Renal cortical epithelial cell (primary cell): Measurements from ENCODE around the gene ARHGAP28. TPM values are rescaled to one million over a fixed set of nuclear protein-coding genes. Genes with fewer than 3 reads are reported as not detected.

Source experiments
- DNase-seq: peaks from one replicate; pipeline ENCODE4 v3.0.0-alpha.2; 2011; ENCODE audit warnings: low read depth
- total RNA-seq: library from RNA; depleted of rRNA; stranded (reverse); fragments of >200 nt; gene quantifications from 2 replicates; pipeline ENCODE4 v1.2.3, GENCODE V29; 2014

Gene ARHGAP28
- total RNA-seq, 1 donor from 2014 or later: 1.2 TPM

GRCh38 chr18:6868033-6868432 lies 138.5 kb downstream of the ARHGAP28 start:
- no peak for DNase-seq

DNA sequence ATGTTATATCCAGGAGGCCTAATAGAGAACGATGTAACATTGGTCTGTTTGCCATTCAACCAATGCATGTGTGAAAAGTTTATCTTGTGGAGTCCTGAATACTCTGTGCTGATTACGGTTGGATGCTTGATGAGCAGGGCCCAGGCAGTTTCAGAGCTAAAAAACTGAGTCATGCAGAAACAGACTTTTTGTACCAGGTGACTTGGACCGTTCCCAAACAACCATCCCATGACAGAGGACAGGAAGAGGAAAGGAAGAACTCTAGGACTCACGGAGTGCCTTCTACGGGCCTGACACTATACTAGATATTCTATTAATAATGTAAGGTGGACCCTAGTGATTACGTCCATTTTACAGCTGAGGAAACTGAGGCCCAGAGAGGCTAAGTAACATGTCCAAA lies 142.1 kb downstream of the ARHGAP28 start:
- DNase-seq: no peak

GRCh38 chr18:6873040-6873751 lies 143.7 kb downstream of the ARHGAP28 start:
- no peak for DNase-seq

GRCh38 chr18:6874315-6874714 lies 144.8 kb downstream of the ARHGAP28 start:
- DNase-seq: peak; percentile 15

- no peak for DNase-seq
Measured at GRCh38 chr18:6875749-6876148, 146.2 kb downstream of the ARHGAP28 start.

- no peak for DNase-seq
Measured at GRCh38 chr18:6876641-6877041, 147.1 kb downstream of the ARHGAP28 start.

- DNase-seq: no peak
Measured at GRCh38 chr18:6877288-6877687, 147.8 kb downstream of the ARHGAP28 start.

GRCh38 chr18:6878556-6879297 lies 149.2 kb downstream of the ARHGAP28 start:
- no peak for DNase-seq

DNA sequence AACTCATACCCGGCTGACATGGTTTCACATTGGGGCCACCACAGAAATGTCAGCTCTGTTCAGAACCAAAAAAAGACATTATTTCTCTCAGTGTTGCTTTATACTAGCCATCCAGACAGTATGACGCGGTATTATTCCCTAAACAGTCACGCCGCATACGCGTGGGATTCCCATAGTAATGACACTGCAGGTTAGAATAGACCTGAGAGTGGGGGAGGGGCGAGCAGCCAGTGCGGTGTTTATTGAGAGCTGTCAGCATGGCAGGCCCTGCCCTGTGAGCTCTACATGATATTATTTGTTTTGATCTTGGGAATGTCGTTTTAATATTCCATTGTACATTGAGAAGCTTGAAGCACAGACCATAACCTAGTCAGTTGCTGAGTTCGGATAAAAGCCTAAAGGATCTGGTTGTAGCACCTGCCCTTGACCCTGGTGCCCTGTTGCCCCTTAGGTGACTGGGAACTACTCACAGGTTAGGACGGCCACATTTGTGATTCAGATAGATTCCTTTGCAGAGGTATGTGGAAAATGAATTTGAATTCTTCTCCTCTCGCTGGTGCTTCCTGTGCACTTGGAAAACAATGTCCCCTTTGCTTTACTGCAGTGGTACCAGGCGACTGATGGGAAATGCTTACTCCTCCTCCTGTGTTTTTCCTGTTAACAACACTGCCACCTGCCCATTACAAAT lies 150.1 kb downstream of the ARHGAP28 start:
- no peak for DNase-seq

- no peak for DNase-seq
Measured at GRCh38 chr18:6881034-6881820, 151.7 kb downstream of the ARHGAP28 start.

DNA sequence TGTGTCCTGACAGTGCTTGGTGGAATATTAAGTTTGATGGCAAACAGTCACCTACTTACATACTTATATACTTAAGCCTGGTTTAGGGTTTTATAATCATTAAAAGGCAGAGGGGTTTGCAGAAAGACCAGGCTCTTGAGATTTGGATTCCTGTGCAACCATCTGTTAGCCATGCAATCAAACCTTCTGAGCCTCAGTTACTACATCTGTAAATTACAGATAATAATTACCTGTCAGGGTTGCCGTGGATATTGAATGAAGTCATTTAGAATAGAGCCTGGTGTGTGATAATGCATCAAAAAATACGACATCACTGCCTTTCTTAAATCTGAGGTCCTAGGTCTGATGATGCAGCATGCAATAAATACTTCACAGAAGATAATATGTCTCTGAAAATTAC lies 152.9 kb downstream of the ARHGAP28 start:
- DNase-seq: no peak

DNA sequence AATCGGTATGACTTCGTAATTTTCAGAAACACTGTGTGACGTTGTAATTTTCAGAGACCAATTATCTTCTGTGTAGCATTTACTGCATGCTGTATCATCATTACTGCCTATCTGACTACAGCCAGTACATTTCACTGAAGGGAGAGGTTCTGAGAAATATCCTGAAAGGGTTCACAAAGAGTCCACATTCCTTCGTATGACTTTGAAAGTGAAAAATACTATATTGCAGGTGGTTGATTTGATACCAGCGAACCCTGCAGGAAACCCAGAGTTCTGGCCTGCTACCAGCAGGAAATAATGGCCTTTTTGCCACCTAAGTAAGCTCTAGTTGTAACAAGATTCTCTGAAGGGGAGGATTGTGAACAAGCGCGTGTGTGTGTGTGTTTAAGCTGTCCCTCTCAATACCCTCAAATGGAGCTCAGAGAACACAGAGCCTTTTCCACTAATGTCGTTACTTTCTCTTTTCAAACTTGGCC lies 155.5 kb downstream of the ARHGAP28 start:
- no peak for DNase-seq

GRCh38 chr18:6885992-6886796 lies 156.7 kb downstream of the ARHGAP28 start:
- DNase-seq: peak; percentile 36

- no peak for DNase-seq
Measured at GRCh38 chr18:6886797-6887330, 157.3 kb downstream of the ARHGAP28 start.

DNA sequence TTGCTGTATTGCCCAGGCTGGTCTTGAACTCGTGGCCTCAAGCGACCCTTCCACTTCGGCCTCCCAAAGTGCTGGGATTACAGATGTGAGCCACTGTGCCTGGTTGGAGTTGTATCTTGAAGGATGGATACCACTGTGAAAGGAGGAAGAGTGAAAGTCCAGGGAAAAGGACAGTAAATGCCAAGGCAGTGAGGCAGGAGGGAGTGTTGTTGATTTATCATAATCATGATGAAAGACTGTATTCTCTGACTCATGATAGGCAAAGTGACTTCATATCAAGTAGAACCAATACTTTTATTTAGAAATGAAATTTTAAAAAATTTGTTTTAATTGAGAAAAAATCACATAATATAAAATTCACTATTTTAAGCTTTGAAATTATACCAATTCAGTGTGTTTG lies 162.3 kb downstream of the ARHGAP28 start:
- DNase-seq: no peak

DNA sequence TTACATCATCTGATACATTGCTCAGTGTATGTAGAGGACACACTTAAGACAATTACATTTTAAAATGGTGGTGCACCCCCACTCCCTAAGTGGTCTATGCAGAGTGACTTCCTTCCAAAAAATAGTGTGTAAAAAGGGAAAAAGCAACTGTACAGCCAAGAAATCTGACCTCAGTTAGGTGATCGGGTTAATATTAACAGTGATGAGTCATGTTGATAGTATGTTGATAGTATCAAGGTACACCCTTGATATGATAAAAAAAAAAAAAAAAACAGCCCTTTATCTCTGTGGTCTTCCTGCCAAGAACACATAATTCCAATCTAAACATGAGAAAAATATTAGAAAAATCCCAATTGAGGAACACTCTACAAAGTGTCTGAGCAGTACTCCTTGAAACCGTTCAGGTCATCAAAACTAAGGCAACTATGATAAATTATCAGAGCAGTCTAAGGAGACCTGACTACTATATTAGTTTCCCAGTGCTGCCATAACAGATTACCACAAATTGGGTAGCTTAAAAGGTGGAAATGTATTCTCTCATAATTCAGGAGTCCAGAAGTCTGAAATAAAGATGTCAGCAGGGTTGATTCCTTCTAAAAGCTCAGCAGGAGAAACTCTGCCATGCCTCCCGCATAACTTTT lies 171.9 kb downstream of the ARHGAP28 start:
- no peak for DNase-seq

- DNase-seq: peak; percentile 91
Measured at GRCh38 chr18:6917072-6917471, 187.6 kb downstream of the ARHGAP28 start.

- DNase-seq: peak; percentile 66
Measured at GRCh38 chr18:6920099-6920955, 190.8 kb downstream of the ARHGAP28 start.

DNA sequence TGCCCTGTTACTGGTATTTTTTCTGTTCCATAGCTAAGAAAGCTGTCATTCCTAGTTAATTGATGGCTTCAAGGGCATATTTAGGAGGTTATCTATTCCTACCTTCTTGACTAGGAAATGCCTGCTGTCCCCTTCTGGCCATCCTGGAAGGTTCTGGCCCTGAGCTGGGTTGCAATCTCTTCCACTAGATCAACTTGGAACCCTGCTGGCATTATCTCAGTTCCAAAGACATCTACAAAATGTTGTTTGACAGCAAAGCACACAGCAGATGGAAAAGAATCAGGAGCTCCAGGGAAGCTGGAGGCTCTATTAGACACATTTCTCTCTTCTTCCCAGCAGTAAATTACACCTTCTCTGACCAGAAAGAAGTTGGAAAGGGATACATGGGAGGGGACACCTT lies 192.1 kb downstream of the ARHGAP28 start:
- no peak for DNase-seq
